GM21528 (cell line): ENCODE data around the gene SAP30L.

Source experiments
- ATAC-seq: cut with Tn5 transposase; IDR thresholded peaks from one replicate; pipeline ENCODE4 v1.9.1; 2021; ENCODE audit warnings: mild to moderate bottlenecking, moderate library complexity; ENCODE audit not compliant: unreplicated experiment, low FRiP score

SAP30L gene

GRCh38 chr5:154479160-154479943 lies 33.6 kb downstream of the SAP30L start:
- no peak for ATAC-seq

DNA sequence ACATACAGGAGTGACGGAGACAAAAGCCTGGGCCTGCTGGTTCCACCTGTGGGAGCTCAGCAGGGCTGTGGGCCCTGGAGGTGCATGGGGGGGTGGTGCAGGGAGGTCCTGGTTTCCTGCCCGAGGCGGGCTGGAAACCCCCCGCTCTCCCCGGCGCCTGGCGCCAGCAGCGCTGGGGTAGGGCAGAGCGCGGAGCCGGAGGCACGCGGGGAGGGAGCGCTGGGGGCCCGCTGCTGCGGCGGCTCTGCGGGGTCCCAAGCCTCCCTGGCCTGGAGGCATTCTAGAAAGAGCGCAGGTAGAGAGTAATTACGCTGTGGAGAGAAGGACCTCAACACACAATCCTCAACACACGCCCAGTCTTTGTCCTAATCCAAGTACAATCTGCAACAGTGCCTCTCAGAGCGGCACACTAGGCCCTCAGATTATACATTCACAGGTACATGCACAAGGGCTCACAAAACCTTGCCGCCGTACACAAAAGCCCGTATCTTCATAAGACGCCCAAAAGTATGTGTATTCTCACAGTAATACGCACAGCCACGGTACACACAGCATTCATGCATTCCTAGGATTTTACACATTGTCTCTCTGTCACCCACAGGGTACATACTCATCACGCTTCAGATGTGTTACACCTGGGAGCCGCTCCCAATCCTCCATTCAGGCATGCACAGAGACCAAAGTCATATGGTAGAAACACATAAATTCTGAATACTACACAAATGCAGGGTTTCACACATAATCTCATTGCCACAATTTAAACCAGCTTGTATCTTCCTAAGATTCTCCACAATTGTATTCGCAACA lies 34.4 kb downstream of the SAP30L start:
- no peak for ATAC-seq

GRCh38 chr5:154480847-154481246 lies 35.0 kb downstream of the SAP30L start:
- ATAC-seq: no peak

GRCh38 chr5:154481584-154482381 lies 36.0 kb downstream of the SAP30L start:
- no peak for ATAC-seq

GRCh38 chr5:154482528-154483449 lies 37.0 kb downstream of the SAP30L start:
- ATAC-seq: no peak

DNA sequence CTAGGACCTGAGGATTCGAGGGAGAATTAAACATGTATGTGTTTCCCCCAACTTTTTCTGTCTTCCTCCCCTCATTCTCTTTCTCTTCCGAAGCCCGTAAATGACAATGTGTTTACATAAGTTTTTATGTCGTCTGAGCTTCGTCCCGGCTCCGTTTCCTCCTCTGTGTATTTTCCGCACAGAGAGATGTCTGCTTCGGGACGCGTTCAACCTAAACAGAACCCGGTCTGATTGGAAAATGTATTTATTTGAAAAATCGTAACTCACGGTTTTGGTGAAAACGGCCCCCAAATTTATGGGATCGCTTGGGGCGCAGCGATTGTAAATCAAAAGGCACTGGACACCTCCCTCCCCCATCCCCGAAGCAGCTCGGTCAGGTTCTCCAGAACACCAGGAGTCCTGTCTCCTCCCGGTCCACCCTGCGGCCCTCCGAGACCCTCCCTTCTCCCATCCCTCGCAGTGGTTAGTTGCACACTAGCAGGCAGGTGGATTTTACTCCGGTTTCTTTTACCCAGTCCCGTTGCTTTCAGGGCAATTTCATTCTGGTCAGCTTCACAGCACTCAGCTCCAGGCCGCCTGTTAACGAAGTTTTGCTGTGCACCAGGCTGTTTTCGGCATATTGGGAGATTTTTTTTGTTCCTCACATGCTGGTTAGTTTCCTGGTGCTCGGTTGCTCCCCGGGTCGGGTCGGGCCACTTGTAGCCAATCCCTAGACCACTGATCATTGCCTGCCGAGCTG lies 38.0 kb downstream of the SAP30L start:
- no peak for ATAC-seq

- no peak for ATAC-seq
Measured at GRCh38 chr5:154484393-154485095, 38.7 kb downstream of the SAP30L start.

GRCh38 chr5:154485096-154485491 lies 39.3 kb downstream of the SAP30L start:
- ATAC-seq: no peak

- ATAC-seq: no peak
Measured at GRCh38 chr5:154485850-154486426, 40.1 kb downstream of the SAP30L start.

DNA sequence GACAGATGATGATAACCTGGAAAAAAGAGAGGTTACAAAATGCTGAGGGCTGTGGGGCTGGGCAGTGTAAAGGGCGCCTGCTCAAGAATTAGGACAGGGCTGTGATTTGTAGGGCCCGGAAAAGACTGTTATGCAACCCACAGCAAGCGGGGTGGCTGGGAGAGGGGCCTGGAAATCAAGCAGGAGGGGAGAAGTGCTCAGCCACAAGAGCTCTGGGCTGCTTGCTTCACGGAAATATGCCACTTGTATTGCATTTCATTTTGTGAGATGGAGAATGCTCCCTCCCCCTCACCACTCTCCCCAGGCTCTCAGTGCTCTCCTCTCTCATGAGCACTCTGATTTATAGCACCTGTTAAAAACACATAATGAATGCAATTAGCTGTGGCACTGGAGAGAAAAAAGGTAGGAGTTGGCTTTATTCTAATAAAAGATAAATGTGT lies 40.6 kb downstream of the SAP30L start:
- ATAC-seq: no peak

- ATAC-seq: peak; percentile 98
Measured at GRCh38 chr5:154487541-154487940, 41.7 kb downstream of the SAP30L start.

GRCh38 chr5:154491941-154492340 lies 46.1 kb downstream of the SAP30L start:
- no peak for ATAC-seq

DNA sequence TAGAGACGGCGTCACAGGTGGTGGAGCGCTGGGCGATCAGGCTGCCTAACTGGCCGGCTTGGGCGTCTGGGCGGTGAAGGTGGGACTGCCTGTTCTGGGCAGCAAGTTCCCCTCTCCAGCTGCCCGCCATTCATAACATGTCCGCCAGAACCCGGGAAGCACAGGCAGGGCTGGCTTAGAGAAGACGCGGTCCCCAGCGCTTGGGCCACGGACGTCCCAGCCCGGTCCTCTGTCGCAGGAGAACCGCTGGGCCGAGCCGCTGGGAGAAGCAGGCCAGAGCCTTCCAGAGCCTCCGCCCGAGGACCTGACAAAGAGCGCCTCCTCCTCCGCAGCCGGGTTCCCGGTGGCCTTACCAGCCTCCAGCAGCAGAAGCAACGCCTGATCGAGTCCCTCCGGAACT lies 47.5 kb downstream of the SAP30L start:
- no peak for ATAC-seq

GRCh38 chr5:154494036-154494435 lies 48.2 kb downstream of the SAP30L start:
- ATAC-seq: no peak

DNA sequence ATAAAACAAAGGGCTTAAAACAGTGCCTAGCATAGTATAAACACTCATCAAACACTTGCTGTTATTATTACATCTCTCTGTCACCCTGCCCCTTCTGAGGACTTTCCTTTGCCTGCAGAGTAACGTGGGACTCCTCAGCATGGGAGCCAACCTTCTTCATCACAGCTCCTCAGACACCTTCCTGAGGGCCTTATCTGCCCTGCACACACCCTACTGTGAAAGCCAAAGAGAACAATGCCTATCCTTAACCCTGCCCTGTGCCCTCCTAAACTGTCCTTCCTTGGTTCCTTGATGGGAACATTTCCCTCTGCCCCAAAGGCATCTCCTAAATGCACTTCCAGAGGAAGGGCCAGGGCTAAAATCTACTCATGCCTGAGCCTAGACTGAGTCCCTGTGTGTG lies 52.8 kb downstream of the SAP30L start:
- ATAC-seq: no peak

DNA sequence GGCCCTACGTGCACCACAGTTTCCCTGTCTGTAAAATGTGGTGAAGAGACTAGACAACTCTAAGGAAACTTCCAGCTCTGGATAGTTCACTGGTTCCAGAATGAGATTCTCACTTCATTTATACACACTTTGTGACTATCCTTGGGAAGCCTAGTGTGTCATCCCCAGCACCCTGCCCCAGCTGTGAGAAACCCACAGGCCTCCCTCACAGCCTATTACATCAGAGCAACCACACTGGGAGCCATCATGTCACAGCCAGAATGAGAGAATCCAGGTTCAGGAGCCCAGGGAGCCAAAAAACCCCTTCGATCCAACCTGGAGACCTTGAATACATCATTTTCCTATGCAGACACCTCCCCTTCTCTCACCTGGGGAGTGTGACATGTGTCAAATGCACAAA lies 53.2 kb downstream of the SAP30L start:
- no peak for ATAC-seq

DNA sequence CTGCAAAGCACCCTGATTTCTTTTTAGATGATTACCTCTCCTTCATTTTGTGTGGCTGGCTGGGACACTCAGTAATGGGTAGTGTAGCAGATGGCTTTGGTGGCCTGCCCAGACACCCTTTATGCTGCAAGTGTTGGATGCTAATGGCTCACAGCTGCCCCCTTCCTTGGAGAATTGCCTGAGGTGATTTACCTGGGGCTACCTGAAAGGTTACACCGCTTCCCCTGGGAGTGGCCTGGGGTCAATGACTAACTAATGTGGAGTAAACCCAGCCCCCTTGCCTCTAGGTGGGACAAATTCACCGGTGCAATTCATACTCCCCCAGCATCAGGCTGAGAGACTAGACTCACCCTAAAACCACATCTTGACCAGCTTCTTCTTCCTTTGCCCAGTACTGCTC lies 55.8 kb downstream of the SAP30L start:
- no peak for ATAC-seq

- ATAC-seq: no peak
Measured at GRCh38 chr5:154502180-154502579, 56.4 kb downstream of the SAP30L start.
